Testis (tissue), 3 donors: Measurements from ENCODE around the gene CPO. TPM values are rescaled to one million over a fixed set of nuclear protein-coding genes. Genes with fewer than 3 reads are reported as not detected.

Experiments
- DNase-seq: peaks from one replicate; pipeline ENCODE4 v3.0.0-alpha.2; 2019
- H3K27ac ChIP-seq, 2 donors: fragments of 200-600 bp; sonication (generic); one replicate each; pipeline ENCODE4 v1.5.1; 2019
- H3K27me3 ChIP-seq: fragments of 200-600 bp; sonication (generic); one replicate; pipeline ENCODE4 v1.5.1; 2019
- H3K36me3 ChIP-seq: fragments of 200-600 bp; sonication (generic); one replicate; pipeline ENCODE4 v1.5.1; 2017; ENCODE audit warnings: low read depth; ENCODE audit errors: missing control alignments
- H3K4me1 ChIP-seq: fragments of 200-600 bp; sonication (generic); one replicate; pipeline ENCODE4 v1.5.1; 2019
- H3K4me3 ChIP-seq, 2 donors: fragments of 200-600 bp; sonication (generic); one replicate each; pipeline ENCODE4 v1.5.1; 2017 to 2019
- H3K9me3 ChIP-seq: fragments of 200-600 bp; sonication (generic); one replicate; pipeline ENCODE4 v1.5.1; 2017
- POLR2A ChIP-seq: fragments of 450-650 bp; IDR thresholded peaks from one replicate; pipeline ENCODE4 v1.6.1; 2017; ENCODE audit warnings: antibody characterized with exemption, mild to moderate bottlenecking, moderate library complexity
- WGBS, 2 donors: methylation state at CpG; one replicate each; pipeline ENCODE4 v1.1.5; 2018; 5-methylcytosine and 5-hydroxymethylcytosine counted together
- intact Hi-C: fragments of 100-400 bp; cut with DNase I; formaldehyde crosslinking; loops from one replicate; pipeline ENCODE4 v1.15.1; 2023; ENCODE audit warnings: low total_unique reads
- polyA plus RNA-seq: library from polyadenylated mRNA; stranded (reverse); fragments of 350-450 nt; fragmentation: Illumina TruSeq; extraction: RNeasy Lipid Tissue Mini Kit (QIAGEN cat#74804); gene quantifications from one replicate; pipeline ENCODE4 v1.2.3, GENCODE V29; 2014; ENCODE audit warnings: low read depth, low replicate concordance; ENCODE audit not compliant: insufficient read depth
- total RNA-seq, 2 donors: library from RNA; depleted of rRNA; stranded (reverse); fragments of >200 nt; gene quantifications; one replicate each; pipeline ENCODE4 v1.2.3, GENCODE V29; 2016
- TF ChIP-seq, protein P1 (sequence below), 3 experiments: fragments of 450-650 bp in 2 of 3; fragments of 200-600 bp in 1 of 3; sonication (generic) in 1 of 3; IDR thresholded peaks; one replicate each; pipeline ENCODE4 v1.5.1; 2016 to 2019; ENCODE audit warnings: antibody characterized with exemption in 3 of 3, mild to moderate bottlenecking in 2 of 3, moderate library complexity in 1 of 3

The CPO gene
- total and polyA plus RNA-seq, 3 donors from 2014 or later, result 0.43 to 0.90 (median 0.71) TPM

DNA sequence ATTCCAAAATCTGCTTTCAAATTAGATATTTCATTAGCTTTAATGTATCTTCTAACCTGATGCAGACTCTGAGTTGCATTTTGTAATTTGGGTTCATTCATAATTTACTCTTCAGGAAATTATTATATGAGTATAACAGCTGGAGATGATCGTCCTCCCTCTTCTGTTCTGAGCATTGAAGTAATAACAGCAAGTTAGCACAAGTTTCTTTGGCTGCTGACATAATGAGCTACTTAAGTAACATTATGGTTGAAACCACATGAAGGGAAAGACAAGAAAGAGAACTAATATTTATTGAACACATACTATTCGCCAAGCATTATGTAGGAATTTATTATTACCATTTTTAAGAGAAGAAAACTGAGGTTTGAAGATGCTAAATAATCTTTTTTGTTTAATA, 75.1 kb downstream of the CPO start:
- Histone ChIP-seq H3K9me3 (no peaks in the 10 kb centered on the region), H3K27ac (no peak overlapping the region), H3K36me3 (no peaks in the 10 kb centered on the region), H3K4me3 (no peak overlapping the region), H3K4me1 (no peaks in the 10 kb centered on the region), H3K27me3 (no peaks in the 10 kb centered on the region)
- intact Hi-C loops, result no loop called here
- WGBS, 2 donors, result 76 to 84% methylated on average over 2 of the region's 2 CpGs
- no peak for DNase-seq
- TF ChIP-seq, protein P1, sequence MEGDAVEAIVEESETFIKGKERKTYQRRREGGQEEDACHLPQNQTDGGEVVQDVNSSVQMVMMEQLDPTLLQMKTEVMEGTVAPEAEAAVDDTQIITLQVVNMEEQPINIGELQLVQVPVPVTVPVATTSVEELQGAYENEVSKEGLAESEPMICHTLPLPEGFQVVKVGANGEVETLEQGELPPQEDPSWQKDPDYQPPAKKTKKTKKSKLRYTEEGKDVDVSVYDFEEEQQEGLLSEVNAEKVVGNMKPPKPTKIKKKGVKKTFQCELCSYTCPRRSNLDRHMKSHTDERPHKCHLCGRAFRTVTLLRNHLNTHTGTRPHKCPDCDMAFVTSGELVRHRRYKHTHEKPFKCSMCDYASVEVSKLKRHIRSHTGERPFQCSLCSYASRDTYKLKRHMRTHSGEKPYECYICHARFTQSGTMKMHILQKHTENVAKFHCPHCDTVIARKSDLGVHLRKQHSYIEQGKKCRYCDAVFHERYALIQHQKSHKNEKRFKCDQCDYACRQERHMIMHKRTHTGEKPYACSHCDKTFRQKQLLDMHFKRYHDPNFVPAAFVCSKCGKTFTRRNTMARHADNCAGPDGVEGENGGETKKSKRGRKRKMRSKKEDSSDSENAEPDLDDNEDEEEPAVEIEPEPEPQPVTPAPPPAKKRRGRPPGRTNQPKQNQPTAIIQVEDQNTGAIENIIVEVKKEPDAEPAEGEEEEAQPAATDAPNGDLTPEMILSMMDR (IDR thresholded peaks at IDR 0.05), result no peak
- TF ChIP-seq POLR2A, result no peak

DNA sequence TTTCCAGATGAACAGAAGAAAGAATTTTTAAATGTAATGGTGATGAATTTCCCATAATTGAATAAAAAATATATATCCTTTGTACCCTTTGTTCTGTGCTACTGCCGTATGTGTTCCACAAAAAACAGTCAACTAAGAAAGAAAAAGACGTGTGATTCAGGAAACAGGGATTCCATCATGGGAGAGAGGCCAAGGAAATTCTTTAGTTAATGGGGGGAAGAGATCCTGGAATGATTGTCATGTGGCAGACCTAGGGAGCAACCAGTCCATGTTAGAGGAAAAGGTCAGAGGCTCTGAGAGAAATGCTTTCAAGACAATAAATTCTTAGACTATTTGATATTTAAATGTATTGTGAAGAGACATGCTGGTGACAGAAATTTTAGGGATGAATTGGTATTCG, 76.6 kb downstream of the CPO start:
- 66 to 68% methylated on average over 3 of the region's 3 CpGs for WGBS, 2 donors
- TF ChIP-seq, protein P1 (IDR thresholded peaks at IDR 0.05), result no peak
- no peak for TF ChIP-seq POLR2A
- intact Hi-C loops, result no loop called here

More for the DNA sequence above, 76.6 kb downstream of the CPO start:
- Histone ChIP-seq H3K27me3 (no peaks in the 10 kb centered on the region), H3K4me3 (no peak overlapping the region), H3K36me3 (no peaks in the 10 kb centered on the region), H3K9me3 (no peaks in the 10 kb centered on the region), H3K4me1 (no peaks in the 10 kb centered on the region), H3K27ac (no peak overlapping the region)
- DNase-seq, result no peak

Other genes with a start within 250 kb of the CPO start
- 1 to 10 TPM in 1 of 2 donors, under 1 TPM in 1; 0.19 to 3.1 TPM for gene DYTN, start 221.1 kb upstream of the CPO start, total RNA-seq
- gene DYTN, start 221.1 kb upstream of the CPO start, polyA plus RNA-seq, result not detected
- gene MDH1B, start 174.2 kb upstream of the CPO start, total RNA-seq, result 10 to 100 TPM; 16.7 to 29.0 TPM
- 86.6 TPM for gene MDH1B, start 174.2 kb upstream of the CPO start, polyA plus RNA-seq
- gene FASTKD2, start 173.9 kb upstream of the CPO start, total RNA-seq, result 10 to 100 TPM; 25.0 to 28.3 TPM
- 15.5 TPM for gene FASTKD2, start 173.9 kb upstream of the CPO start, polyA plus RNA-seq
- gene KLF7, start 226.4 kb downstream of the CPO start, total RNA-seq, result 10 to 100 TPM; 21.1 to 23.2 TPM
- gene KLF7, start 226.4 kb downstream of the CPO start, polyA plus RNA-seq, result 15.1 TPM